ENCODE data around the gene HIP1R.
"Not testable (repeated sequence)": the region's sequence is repeated elsewhere in the genome, so short reads cannot be mapped to it uniquely, and the experiment has no call there.

The HIP1R gene

GRCh38 chr12:122834921-122835749 is at the start of gene HIP1R:
HIP1R (plus strand) TSS chr12:122835457; CDS start chr12:122835551, 94 bp downstream.
- DNase-seq (ENCODE audit: low spot score) = peak; percentile 78

GRCh38 chr12:122785503-122785902 is 49.8 kb upstream of the HIP1R start:
- no peak for DNase-seq (ENCODE audit: low spot score)

GRCh38 chr12:122788387-122788786 is 46.9 kb upstream of the HIP1R start:
- DNase-seq (ENCODE audit: low spot score) = no peak

- no peak for DNase-seq (ENCODE audit: low spot score)
Measured at GRCh38 chr12:122789637-122790036, 45.6 kb upstream of the HIP1R start.

GRCh38 chr12:122790393-122791075 is 44.7 kb upstream of the HIP1R start:
- DNase-seq (ENCODE audit: low spot score) = no peak

- DNase-seq (ENCODE audit: low spot score) = no peak
Measured at GRCh38 chr12:122793685-122794106, 41.6 kb upstream of the HIP1R start.

GRCh38 chr12:122795807-122796206 is 39.5 kb upstream of the HIP1R start:
- DNase-seq (ENCODE audit: low spot score) = no peak

GRCh38 chr12:122799641-122800243 is 35.5 kb upstream of the HIP1R start:
- DNase-seq (ENCODE audit: low spot score) = no peak

GRCh38 chr12:122803937-122804336 is 31.3 kb upstream of the HIP1R start:
- DNase-seq (ENCODE audit: low spot score) = no peak

- DNase-seq (ENCODE audit: low spot score) = not testable (repeated sequence)
Measured at GRCh38 chr12:122804957-122805356, 30.3 kb upstream of the HIP1R start.

- no peak for DNase-seq (ENCODE audit: low spot score)
Measured at GRCh38 chr12:122807651-122808050, 27.6 kb upstream of the HIP1R start.

GRCh38 chr12:122811777-122812176 is 23.5 kb upstream of the HIP1R start:
- DNase-seq (ENCODE audit: low spot score) = no peak

- no peak for DNase-seq (ENCODE audit: low spot score)
Measured at GRCh38 chr12:122813310-122813713, 21.9 kb upstream of the HIP1R start.

- no peak for DNase-seq (ENCODE audit: low spot score)
Measured at GRCh38 chr12:122819209-122819785, 16.0 kb upstream of the HIP1R start.

- no peak for DNase-seq (ENCODE audit: low spot score)
Measured at GRCh38 chr12:122820138-122820537, 15.1 kb upstream of the HIP1R start.

- DNase-seq (ENCODE audit: low spot score) = no peak
Measured at GRCh38 chr12:122820838-122821271, 14.4 kb upstream of the HIP1R start.

- no peak for DNase-seq (ENCODE audit: low spot score)
Measured at GRCh38 chr12:122823429-122823828, 11.8 kb upstream of the HIP1R start.

- DNase-seq (ENCODE audit: low spot score) = no peak
Measured at GRCh38 chr12:122825773-122826724, 9.2 kb upstream of the HIP1R start.

GRCh38 chr12:122827258-122827657 is 8.0 kb upstream of the HIP1R start:
- DNase-seq (ENCODE audit: low spot score) = no peak

GRCh38 chr12:122830517-122831214 is 4.6 kb upstream of the HIP1R start:
- no peak for DNase-seq (ENCODE audit: low spot score)

Measured in ecto neural progenitor cell (in vitro differentiated cells).